ENCODE measurements around the gene HIVEP3. TPM values are rescaled to one million over a fixed set of nuclear protein-coding genes. Genes with fewer than 3 reads are reported as not detected.

HIVEP3 gene
- total RNA-seq, 1 experiment from 2014 or later = 6.0 TPM

- BruUV-seq (replicated peaks) = no TSS peak
- no peak for TF ChIP-seq CTCF (IDR thresholded peaks at IDR 0.05)
- no peak for TF ChIP-seq SIN3A (IDR thresholded peaks at IDR 0.05; ENCODE audit: borderline replicate concordance, insufficient read depth, low read depth, low read length)
- no peak for TF ChIP-seq POLR2AphosphoS5 (IDR thresholded peaks at IDR 0.05; ENCODE audit: low read depth, low read length)
- TF ChIP-seq REST (IDR thresholded peaks at IDR 0.05; ENCODE audit: insufficient read depth in 1 of 2, low read depth in 2 of 2, low read length in 1 of 2) = no peak
- TF ChIP-seq TCF7L2 (IDR thresholded peaks at IDR 0.05; ENCODE audit: low read depth, low read length) = no peak
- Histone ChIP-seq H3K4me3 (ENCODE audit: low read depth in 2 of 2, low read length in 2 of 2) (no peak overlapping the region), H3K4me1 (ENCODE audit: control insufficient read depth, insufficient read depth, low read length) (peaks cover 16% of the 10 kb centered on the region), H3K36me3 (ENCODE audit: control insufficient read depth, insufficient read depth, low read length) (no peaks in the 10 kb centered on the region), H3K27me3 (ENCODE audit: control insufficient read depth, insufficient read depth, low read length) (no peaks in the 10 kb centered on the region), H3K27ac (ENCODE audit: low read length) (no peak overlapping the region), H3K9me3 (ENCODE audit: control insufficient read depth, insufficient read depth, low read depth, low read length) (no peaks in the 10 kb centered on the region)
- DNase-seq (ENCODE audit: low read depth, low spot score) (no peak), ATAC-seq (peak; percentile 39)
- ChIA-PET CTCF (no interaction called here), POLR2A (no interaction called here)
- in situ Hi-C loops (cut with HindIII; ENCODE audit: low pct_unique_long_range_greater_than_20kb, low sequenced_read_pairs) (no loop called here), intact Hi-C loops (cut with micrococcal nuclease; ENCODE audit: unreplicated experiment) (no loop called here)
These were observed 433.1 kb downstream of the HIVEP3 start for GRCh38 chr1:41485605-41486004.

GRCh38 chr1:41484402-41485241 lies 434.1 kb downstream of the HIVEP3 start, which contains the start of gene EDN2:
Gene EDN2, minus strand, starts transcription at chr1:41484683. Its CDS starts 82 bp downstream, at chr1:41484601.
- H3K9me3 ChIP-seq (ENCODE audit: control insufficient read depth, insufficient read depth, low read depth, low read length) = no peaks in the 10 kb centered on the region
- in situ Hi-C loops (cut with HindIII; ENCODE audit: low pct_unique_long_range_greater_than_20kb, low sequenced_read_pairs) = no loop called here
- intact Hi-C loops (cut with micrococcal nuclease; ENCODE audit: unreplicated experiment) = no loop called here
- CTCF ChIA-PET = interaction anchor here (1.0 kb wide), 1 partner anchor 7 kb away, joined by 3 read pairs; no protein-coding TSS in a partner anchor
- peaks cover 16% of the 10 kb centered on the region for H3K4me1 ChIP-seq (ENCODE audit: control insufficient read depth, insufficient read depth, low read length)
- DNase-seq (ENCODE audit: low read depth, low spot score) (no peak), ATAC-seq (peak; percentile 66)
- H3K36me3 ChIP-seq (ENCODE audit: control insufficient read depth, insufficient read depth, low read length) = no peaks in the 10 kb centered on the region
- H3K27me3 ChIP-seq (ENCODE audit: control insufficient read depth, insufficient read depth, low read length) = no peaks in the 10 kb centered on the region
- no peak within 1 kb of the TSS for H3K27ac ChIP-seq (ENCODE audit: low read length)
- TF ChIP-seq TCF7L2 (IDR thresholded peaks at IDR 0.05; ENCODE audit: low read depth, low read length) (no peak), POLR2AphosphoS5 (IDR thresholded peaks at IDR 0.05; ENCODE audit: low read depth, low read length) (no peak), SIN3A (IDR thresholded peaks at IDR 0.05; ENCODE audit: borderline replicate concordance, insufficient read depth, low read depth, low read length) (no peak), REST (IDR thresholded peaks at IDR 0.05; ENCODE audit: insufficient read depth in 1 of 2, low read depth in 2 of 2, low read length in 1 of 2) (no peak), CTCF (IDR thresholded peaks at IDR 0.05) (no peak)
- H3K4me3 ChIP-seq (ENCODE audit: low read depth in 2 of 2, low read length in 2 of 2) = no peak within 1 kb of the TSS
- POLR2A ChIA-PET = no interaction called here
- BruUV-seq (replicated peaks) = no TSS peak

All from Panc1 (cell line).